Right forelimb (tissue), 1 donor: Measurements from ENCODE around the gene PHF20.
"Not testable (repeated sequence)": the region's sequence is repeated elsewhere in the genome, so short reads cannot be mapped to it uniquely, and the experiment has no call there.

ENCODE experiments used
- DNase-seq: peaks from one replicate; pipeline ENCODE4 v3.0.0-alpha.2; 2018

The PHF20 gene

GRCh38 chr20:35783811-35784210 lies 12.0 kb downstream of the PHF20 start:
- not testable (repeated sequence) for DNase-seq

GRCh38 chr20:35785541-35785940 lies 13.7 kb downstream of the PHF20 start:
- DNase-seq = not testable (repeated sequence)

- DNase-seq = no peak
These were observed 17.0 kb downstream of the PHF20 start for GRCh38 chr20:35788796-35789195.

- DNase-seq = no peak
These were observed 19.3 kb downstream of the PHF20 start for GRCh38 chr20:35791097-35791496.

- no peak for DNase-seq
These were observed 20.0 kb downstream of the PHF20 start for GRCh38 chr20:35791821-35792220.

GRCh38 chr20:35792740-35793139 lies 20.9 kb downstream of the PHF20 start:
- DNase-seq = no peak

- DNase-seq = no peak
These were observed 24.8 kb downstream of the PHF20 start for GRCh38 chr20:35796571-35796970.

GRCh38 chr20:35801865-35802264 lies 30.1 kb downstream of the PHF20 start:
- no peak for DNase-seq

GRCh38 chr20:35806075-35806474 lies 34.3 kb downstream of the PHF20 start:
- DNase-seq = no peak

- no peak for DNase-seq
These were observed 36.1 kb downstream of the PHF20 start for GRCh38 chr20:35807877-35808276.

GRCh38 chr20:35820715-35821114 lies 48.9 kb downstream of the PHF20 start:
- no peak for DNase-seq

- DNase-seq = no peak
These were observed 50.0 kb downstream of the PHF20 start for GRCh38 chr20:35821807-35822242.

GRCh38 chr20:35823147-35823546 lies 51.3 kb downstream of the PHF20 start:
- DNase-seq = no peak

- DNase-seq = no peak
These were observed 52.1 kb downstream of the PHF20 start for GRCh38 chr20:35823937-35824336.

- DNase-seq = no peak
These were observed 54.7 kb downstream of the PHF20 start for GRCh38 chr20:35826397-35826998.

- DNase-seq = no peak
These were observed 56.6 kb downstream of the PHF20 start for GRCh38 chr20:35828434-35828833.

- DNase-seq = no peak
These were observed 57.1 kb downstream of the PHF20 start for GRCh38 chr20:35828916-35829315.

GRCh38 chr20:35830264-35830663 lies 58.4 kb downstream of the PHF20 start:
- no peak for DNase-seq

GRCh38 chr20:35831029-35831428 lies 59.2 kb downstream of the PHF20 start:
- no peak for DNase-seq

- no peak for DNase-seq
These were observed 60.2 kb downstream of the PHF20 start for GRCh38 chr20:35831971-35832370.

- no peak for DNase-seq
These were observed 61.4 kb downstream of the PHF20 start for GRCh38 chr20:35833241-35833640.

GRCh38 chr20:35837577-35838195 lies 65.9 kb downstream of the PHF20 start:
- DNase-seq = no peak

- DNase-seq = no peak
These were observed 66.4 kb downstream of the PHF20 start for GRCh38 chr20:35838205-35838604.

GRCh38 chr20:35839904-35840303 lies 68.1 kb downstream of the PHF20 start:
- no peak for DNase-seq

GRCh38 chr20:35840421-35840820 lies 68.6 kb downstream of the PHF20 start:
- DNase-seq = no peak
